Glutamatergic neuron (in vitro differentiated cells): ENCODE measurements around the gene RBM5. TPM values are rescaled to one million over a fixed set of nuclear protein-coding genes. Genes with fewer than 3 reads are reported as not detected.

Source experiments
- DNase-seq: peaks from one replicate; pipeline ENCODE4 v3.0.0; 2022
- H3K27ac Mint-ChIP-seq: one replicate; pipeline ENCODE4 v1.8.0; 2020; ENCODE audit warnings: mild to moderate bottlenecking, mixed read lengths, inconsistent platforms; ENCODE audit not compliant: unreplicated experiment
- H3K27me3 Mint-ChIP-seq: one replicate; pipeline ENCODE4 v1.8.0; 2020; ENCODE audit warnings: mild to moderate bottlenecking, moderate library complexity, mixed read lengths, inconsistent platforms; ENCODE audit not compliant: unreplicated experiment
- H3K36me3 Mint-ChIP-seq: one replicate; pipeline ENCODE4 v1.8.0; 2020; ENCODE audit warnings: mild to moderate bottlenecking, mixed read lengths, inconsistent platforms; ENCODE audit not compliant: unreplicated experiment
- H3K4me1 Mint-ChIP-seq: one replicate; pipeline ENCODE4 v1.8.0; 2020; ENCODE audit warnings: mild to moderate bottlenecking, low read depth, mixed read lengths, inconsistent platforms; ENCODE audit not compliant: unreplicated experiment
- H3K4me3 Mint-ChIP-seq: one replicate; pipeline ENCODE4 v1.8.0; 2020; ENCODE audit warnings: mild to moderate bottlenecking, mixed read lengths, inconsistent platforms; ENCODE audit not compliant: unreplicated experiment
- H3K9me3 Mint-ChIP-seq: one replicate; pipeline ENCODE4 v1.8.0; 2020; ENCODE audit warnings: mild to moderate bottlenecking, moderate library complexity, mixed read lengths, inconsistent platforms; ENCODE audit not compliant: unreplicated experiment
- total RNA-seq: library from RNA; stranded (reverse); fragmentation: NEBNext Ultra II Directional; extraction: Animal tissue kit (Norgen Biotek cat#: 25700); gene quantifications from one replicate; pipeline ENCODE4 v1.2.1, GENCODE V29; 2021; ENCODE audit not compliant: unreplicated experiment
- TF ChIP-seq, protein P1 (sequence below): fragments of 200-600 bp; sonication (generic); IDR thresholded peaks from one replicate; pipeline ENCODE4 v1.5.0; 2021; ENCODE audit not compliant: partially characterized antibody, unreplicated experiment

Gene RBM5
- total RNA-seq, 1 donor from 2014 or later = 363 TPM

DNA sequence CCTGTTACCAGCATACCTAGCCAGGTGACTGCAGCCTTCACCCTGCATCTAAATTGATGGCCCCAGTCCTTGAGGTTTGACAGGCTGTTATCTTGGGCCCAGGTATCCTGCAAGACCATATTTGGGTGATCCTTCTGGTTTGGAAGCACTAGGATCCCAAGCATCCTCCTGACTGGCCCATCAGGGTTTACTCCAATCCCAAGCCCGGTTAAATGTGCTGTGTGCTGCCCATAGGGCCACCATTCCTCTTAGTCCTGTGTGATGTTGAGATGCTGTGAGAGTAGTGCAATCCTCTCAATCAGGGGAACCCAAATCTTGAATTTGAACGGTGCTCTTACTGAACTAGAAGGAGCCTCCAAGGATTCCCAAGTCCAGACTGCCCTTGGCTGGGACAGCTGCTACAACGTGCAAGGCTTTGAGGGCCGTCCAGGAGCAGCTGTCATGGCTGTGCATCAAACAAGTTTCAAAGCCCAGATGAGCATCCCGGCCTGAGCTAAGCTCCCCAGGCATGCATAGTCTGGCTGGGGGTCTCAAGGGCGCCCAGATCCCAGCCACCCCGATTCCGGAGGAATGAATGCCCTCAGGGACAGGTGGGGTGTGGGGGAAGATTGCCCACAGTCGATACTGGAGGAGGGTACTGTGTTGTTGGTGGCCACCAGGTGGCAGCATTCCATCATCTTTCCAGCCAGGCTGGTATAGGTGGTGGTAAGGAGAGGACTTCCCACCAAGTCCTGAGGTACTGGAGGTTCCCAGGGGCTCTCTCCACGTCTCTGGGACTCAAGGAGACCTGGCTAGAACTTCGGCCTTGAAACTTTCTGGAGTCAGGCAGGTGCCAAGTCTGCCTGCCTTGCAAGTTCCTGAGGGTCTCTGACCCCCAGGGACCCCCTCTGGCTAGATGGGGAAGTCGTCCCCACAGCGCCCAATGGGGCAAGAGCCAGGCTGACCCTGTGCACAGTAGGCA lies 32.6 kb downstream of the RBM5 start:
- peaks cover 12% of the 10 kb centered on the region for H3K27me3 Mint-ChIP-seq
- H3K36me3 Mint-ChIP-seq = no peaks in the 10 kb centered on the region
- peak; percentile 83 for DNase-seq
- no peak overlapping the region for H3K4me3 Mint-ChIP-seq
- peak overlapping the region; percentile 72 for H3K27ac Mint-ChIP-seq
- H3K9me3 Mint-ChIP-seq = peaks cover 11% of the 10 kb centered on the region
- TF ChIP-seq, protein P1, sequence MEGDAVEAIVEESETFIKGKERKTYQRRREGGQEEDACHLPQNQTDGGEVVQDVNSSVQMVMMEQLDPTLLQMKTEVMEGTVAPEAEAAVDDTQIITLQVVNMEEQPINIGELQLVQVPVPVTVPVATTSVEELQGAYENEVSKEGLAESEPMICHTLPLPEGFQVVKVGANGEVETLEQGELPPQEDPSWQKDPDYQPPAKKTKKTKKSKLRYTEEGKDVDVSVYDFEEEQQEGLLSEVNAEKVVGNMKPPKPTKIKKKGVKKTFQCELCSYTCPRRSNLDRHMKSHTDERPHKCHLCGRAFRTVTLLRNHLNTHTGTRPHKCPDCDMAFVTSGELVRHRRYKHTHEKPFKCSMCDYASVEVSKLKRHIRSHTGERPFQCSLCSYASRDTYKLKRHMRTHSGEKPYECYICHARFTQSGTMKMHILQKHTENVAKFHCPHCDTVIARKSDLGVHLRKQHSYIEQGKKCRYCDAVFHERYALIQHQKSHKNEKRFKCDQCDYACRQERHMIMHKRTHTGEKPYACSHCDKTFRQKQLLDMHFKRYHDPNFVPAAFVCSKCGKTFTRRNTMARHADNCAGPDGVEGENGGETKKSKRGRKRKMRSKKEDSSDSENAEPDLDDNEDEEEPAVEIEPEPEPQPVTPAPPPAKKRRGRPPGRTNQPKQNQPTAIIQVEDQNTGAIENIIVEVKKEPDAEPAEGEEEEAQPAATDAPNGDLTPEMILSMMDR = peak; percentile 91
- peaks cover 19% of the 10 kb centered on the region for H3K4me1 Mint-ChIP-seq

DNA sequence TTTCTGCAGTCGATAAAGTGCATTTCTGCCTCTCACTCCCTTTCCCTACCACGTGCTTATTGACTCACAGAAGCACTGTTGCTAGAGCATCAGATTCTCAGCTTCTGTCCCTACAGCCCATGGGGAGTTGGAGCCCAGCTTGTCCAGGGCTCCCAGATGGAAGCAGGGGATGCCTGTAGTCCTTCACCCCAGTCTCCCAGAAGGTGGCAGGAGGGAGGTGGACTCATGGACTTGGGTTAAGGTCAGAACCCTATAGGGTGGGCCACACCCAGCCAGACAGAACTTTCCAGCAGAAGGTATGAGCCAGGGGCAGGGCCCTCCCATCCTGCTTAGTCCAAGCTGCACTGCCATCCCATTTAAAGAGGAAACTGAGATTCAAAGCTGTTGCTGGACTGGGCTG lies 33.4 kb downstream of the RBM5 start:
- DNase-seq = no peak
- Mint-ChIP-seq H3K4me3 (no peak overlapping the region), H3K9me3 (peaks cover 9% of the 10 kb centered on the region), H3K27ac (no peak overlapping the region), H3K27me3 (peaks cover 9% of the 10 kb centered on the region), H3K36me3 (no peaks in the 10 kb centered on the region), H3K4me1 (peaks cover 21% of the 10 kb centered on the region)
- TF ChIP-seq, protein P1 = no peak

DNA sequence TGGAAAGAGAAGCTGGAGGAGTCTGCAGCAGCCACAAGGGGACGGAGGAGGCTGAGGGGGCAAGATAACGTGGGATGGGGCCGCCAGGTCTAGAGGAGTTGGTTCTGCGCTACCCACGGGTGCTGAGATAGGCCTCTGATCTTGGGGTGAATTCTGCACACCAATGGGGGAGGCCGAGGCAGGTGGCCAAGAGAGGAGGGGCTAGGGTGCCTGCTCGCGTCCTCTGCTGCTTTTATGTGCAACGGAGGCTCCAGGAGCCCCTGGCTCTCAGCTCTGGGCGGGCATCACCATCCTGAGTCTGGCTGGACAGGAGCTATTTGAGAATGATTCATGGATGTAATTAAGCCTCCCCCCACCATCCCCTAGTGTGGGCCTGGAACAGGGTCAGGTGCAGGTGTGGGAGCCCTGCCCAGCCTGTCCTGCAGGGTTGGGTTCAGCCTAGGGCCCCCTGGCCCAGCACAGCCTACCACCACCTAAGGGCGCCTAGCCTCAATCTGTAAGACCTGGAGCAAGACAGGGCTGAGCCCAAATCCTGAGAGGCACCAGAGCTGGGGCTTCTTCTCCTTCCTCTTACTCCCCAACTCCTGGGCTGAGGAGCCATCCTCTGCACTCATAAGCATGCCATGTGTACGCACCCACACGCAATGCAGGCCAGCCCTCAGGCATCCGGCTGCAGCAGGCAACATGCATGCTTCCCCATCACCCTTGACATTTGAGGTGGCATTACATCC lies 34.1 kb downstream of the RBM5 start:
- peaks cover 9% of the 10 kb centered on the region for H3K27me3 Mint-ChIP-seq
- H3K27ac Mint-ChIP-seq = no peak overlapping the region
- peaks cover 24% of the 10 kb centered on the region for H3K4me1 Mint-ChIP-seq
- no peaks in the 10 kb centered on the region for H3K36me3 Mint-ChIP-seq
- H3K4me3 Mint-ChIP-seq = no peak overlapping the region
- H3K9me3 Mint-ChIP-seq = peaks cover 10% of the 10 kb centered on the region
- TF ChIP-seq, protein P1 = no peak
- DNase-seq = no peak

DNA sequence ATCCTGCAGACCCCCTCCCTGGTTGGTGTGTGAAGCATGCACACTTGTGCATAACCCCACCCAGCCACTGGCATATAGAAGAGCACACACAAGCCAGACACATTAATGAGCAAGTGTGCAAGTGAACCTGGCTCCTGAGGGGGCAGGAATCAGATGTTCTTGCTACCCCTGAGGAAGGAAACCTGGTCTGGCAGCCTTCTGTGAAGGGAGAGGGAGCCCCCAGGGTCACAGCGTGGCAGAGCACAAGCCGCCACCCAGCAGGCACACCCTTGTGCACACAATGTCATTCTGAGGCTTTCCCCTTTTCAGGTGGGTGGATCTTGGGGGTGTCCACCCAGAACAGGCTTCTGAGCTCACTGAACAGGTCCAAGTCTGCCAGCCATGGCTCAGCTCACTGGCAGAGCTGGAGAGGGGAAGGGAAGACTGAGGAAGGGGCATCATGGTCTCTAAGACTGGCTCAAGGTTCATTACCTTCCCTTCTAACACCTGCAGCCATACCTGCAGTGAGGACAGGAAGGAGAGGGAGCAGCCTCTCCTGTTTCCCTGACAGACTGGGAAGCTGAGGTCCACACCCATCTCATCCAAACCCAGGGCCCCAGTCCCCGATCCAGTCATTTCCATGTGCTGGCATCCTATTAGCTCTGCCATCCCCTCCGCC lies 34.8 kb downstream of the RBM5 start:
- Mint-ChIP-seq H3K36me3 (no peaks in the 10 kb centered on the region), H3K4me1 (peaks cover 24% of the 10 kb centered on the region), H3K27me3 (peaks cover 8% of the 10 kb centered on the region), H3K27ac (no peak overlapping the region), H3K9me3 (peaks cover 11% of the 10 kb centered on the region), H3K4me3 (peak overlapping the region; percentile 36)
- TF ChIP-seq, protein P1 = no peak
- DNase-seq = no peak
